C4-2B (cell line): ENCODE results near the gene LAMC3.

Experiments used
- ZFX ChIP-seq: fragments of 450-650 bp; IDR thresholded peaks from 2 replicates; pipeline ENCODE4 v1.6.1; 2017
- TF ChIP-seq, protein P1 (sequence below): fragments of 450-650 bp; conservative IDR thresholded peaks from 2 replicates; pipeline ENCODE4 v1.5.1; 2017; ENCODE audit warnings: mild to moderate bottlenecking

DNA sequence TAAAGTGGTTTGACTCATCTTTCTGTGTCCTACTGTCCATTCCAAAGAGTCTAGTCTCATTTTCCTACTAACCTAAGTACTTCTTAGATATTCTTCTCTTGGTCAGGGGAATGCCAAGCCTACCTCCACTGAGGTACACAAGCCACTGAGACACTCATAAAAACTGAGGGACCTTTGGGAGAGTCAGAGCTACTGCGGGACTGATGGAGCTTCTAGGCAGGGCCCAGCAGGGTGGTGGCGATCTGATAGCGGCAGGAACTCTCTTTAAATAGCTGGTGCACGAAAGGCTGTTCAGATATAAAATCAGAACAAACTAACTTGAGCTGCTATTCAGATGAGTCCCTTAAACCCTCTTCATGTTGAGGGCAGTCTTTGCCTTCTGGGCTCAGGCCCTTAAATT is 131.1 kb downstream of the LAMC3 start:
- TF ChIP-seq, protein P1, sequence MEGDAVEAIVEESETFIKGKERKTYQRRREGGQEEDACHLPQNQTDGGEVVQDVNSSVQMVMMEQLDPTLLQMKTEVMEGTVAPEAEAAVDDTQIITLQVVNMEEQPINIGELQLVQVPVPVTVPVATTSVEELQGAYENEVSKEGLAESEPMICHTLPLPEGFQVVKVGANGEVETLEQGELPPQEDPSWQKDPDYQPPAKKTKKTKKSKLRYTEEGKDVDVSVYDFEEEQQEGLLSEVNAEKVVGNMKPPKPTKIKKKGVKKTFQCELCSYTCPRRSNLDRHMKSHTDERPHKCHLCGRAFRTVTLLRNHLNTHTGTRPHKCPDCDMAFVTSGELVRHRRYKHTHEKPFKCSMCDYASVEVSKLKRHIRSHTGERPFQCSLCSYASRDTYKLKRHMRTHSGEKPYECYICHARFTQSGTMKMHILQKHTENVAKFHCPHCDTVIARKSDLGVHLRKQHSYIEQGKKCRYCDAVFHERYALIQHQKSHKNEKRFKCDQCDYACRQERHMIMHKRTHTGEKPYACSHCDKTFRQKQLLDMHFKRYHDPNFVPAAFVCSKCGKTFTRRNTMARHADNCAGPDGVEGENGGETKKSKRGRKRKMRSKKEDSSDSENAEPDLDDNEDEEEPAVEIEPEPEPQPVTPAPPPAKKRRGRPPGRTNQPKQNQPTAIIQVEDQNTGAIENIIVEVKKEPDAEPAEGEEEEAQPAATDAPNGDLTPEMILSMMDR = no peak
- no peak for TF ChIP-seq ZFX
